HG02943 (cell line): ENCODE data around the gene GJC3.

Experiments
- ATAC-seq: cut with Tn5 transposase; IDR thresholded peaks from one replicate; pipeline ENCODE4 v1.9.1; 2021; ENCODE audit warnings: mild to moderate bottlenecking, low read depth, moderate library complexity; ENCODE audit not compliant: unreplicated experiment

The GJC3 gene

GRCh38 chr7:99876491-99876890 is 52.9 kb downstream of the GJC3 start:
- no peak for ATAC-seq
